Epithelial cell of proximal tubule (primary cell): ENCODE results near the gene UBL7. TPM values are rescaled to one million over a fixed set of nuclear protein-coding genes. Genes with fewer than 3 reads are reported as not detected.

Experiments
- DNase-seq: peaks from one replicate; pipeline ENCODE4 v3.0.0-alpha.2; 2011; ENCODE audit warnings: low read depth
- H3K4me3 ChIP-seq: 2 replicates; pipeline ENCODE4 v1.5.1; 2011; ENCODE audit warnings: low read depth, mild to moderate bottlenecking, low read length
- CTCF ChIP-seq: conservative IDR thresholded peaks from 2 replicates; pipeline ENCODE4 v1.5.1; 2012; ENCODE audit warnings: low read depth, mild to moderate bottlenecking, low read length
- total RNA-seq: library from RNA; depleted of rRNA; stranded (reverse); fragments of >200 nt; gene quantifications from 2 replicates; pipeline ENCODE4 v1.2.3, GENCODE V29; 2015

Gene UBL7
- total RNA-seq, 1 donor from 2014 or later: 57.8 TPM

- no peak for TF ChIP-seq CTCF
- DNase-seq: no peak
- no peak overlapping the region for H3K4me3 ChIP-seq
Observed at GRCh38 chr15:74410502-74410901, 50.5 kb downstream of the UBL7 start.

- TF ChIP-seq CTCF: no peak
- no peak for DNase-seq
- H3K4me3 ChIP-seq: no peak overlapping the region
Observed at GRCh38 chr15:74409225-74409624, 51.7 kb downstream of the UBL7 start.

GRCh38 chr15:74408815-74409214 lies 52.1 kb downstream of the UBL7 start:
- no peak for TF ChIP-seq CTCF
- no peak for DNase-seq
- no peak overlapping the region for H3K4me3 ChIP-seq

GRCh38 chr15:74408385-74408784 lies 52.6 kb downstream of the UBL7 start:
- DNase-seq: no peak
- TF ChIP-seq CTCF: no peak
- no peak overlapping the region for H3K4me3 ChIP-seq

- peak; percentile 49 for DNase-seq
- no peak overlapping the region for H3K4me3 ChIP-seq
- no peak for TF ChIP-seq CTCF
Observed at GRCh38 chr15:74406992-74407705, 53.8 kb downstream of the UBL7 start.

GRCh38 chr15:74406517-74406916 lies 54.4 kb downstream of the UBL7 start:
- DNase-seq: no peak
- no peak for TF ChIP-seq CTCF
- H3K4me3 ChIP-seq: no peak overlapping the region

- no peak for TF ChIP-seq CTCF
- DNase-seq: no peak
- no peak overlapping the region for H3K4me3 ChIP-seq
Observed at GRCh38 chr15:74405823-74406222, 55.1 kb downstream of the UBL7 start.
